Erythroblast (primary cell): ENCODE measurements around the gene LRP1B.

ENCODE experiments used
- GATA1 ChIP-seq: IDR thresholded peaks from 2 replicates; pipeline ENCODE4 v1.6.1; 2011; ENCODE audit warnings: low read depth, mild to moderate bottlenecking, control low read depth, low read length, moderate library complexity
- POLR2A ChIP-seq: IDR thresholded peaks from 2 replicates; pipeline ENCODE4 v1.6.1; 2011; ENCODE audit warnings: mild to moderate bottlenecking, low read length

DNA sequence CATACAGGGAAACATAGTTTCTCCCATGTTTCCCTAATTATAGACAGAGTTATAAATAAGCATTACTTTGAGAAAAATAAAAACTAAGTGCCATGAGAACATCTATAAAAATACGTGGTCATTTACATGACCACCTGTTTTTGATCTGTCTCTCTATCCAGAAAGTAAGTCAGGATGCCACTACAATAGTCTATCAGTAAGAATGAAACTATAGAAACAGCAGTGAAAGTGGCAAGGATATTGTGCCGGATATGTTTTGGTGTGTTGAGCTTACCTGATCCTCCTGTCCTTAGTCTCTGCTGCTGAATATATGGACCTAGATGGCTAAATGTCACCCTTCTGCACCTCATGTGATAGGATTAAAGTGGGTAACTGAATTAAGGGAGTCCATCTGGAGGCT is 512.4 kb downstream of the LRP1B start:
- no peak for TF ChIP-seq POLR2A
- TF ChIP-seq GATA1 = no peak
